NCI-H69 (cell line): ENCODE results near the gene MYH9.

ENCODE experiments used
- DNase-seq: peaks from one replicate; lab custom pipeline; 2025; lab: John Stamatoyannopoulos, UW

MYH9 gene

GRCh38 chr22:36386351-36386899, 1.3 kb downstream of the MYH9 start:
- DNase-seq = no peak

- peak; percentile 94 for DNase-seq
Measured at GRCh38 chr22:36385491-36386350, 2.0 kb downstream of the MYH9 start.

- DNase-seq = peak; percentile 67
Measured at GRCh38 chr22:36384766-36385481, 2.8 kb downstream of the MYH9 start.

- DNase-seq = no peak
Measured at GRCh38 chr22:36383110-36383581, 4.6 kb downstream of the MYH9 start.

- DNase-seq = no peak
Measured at GRCh38 chr22:36381513-36382128, 6.1 kb downstream of the MYH9 start.

GRCh38 chr22:36379593-36380361, 8.0 kb downstream of the MYH9 start:
- no peak for DNase-seq

GRCh38 chr22:36378869-36379217, 8.9 kb downstream of the MYH9 start:
- no peak for DNase-seq

- DNase-seq = no peak
Measured at GRCh38 chr22:36378080-36378868, 9.5 kb downstream of the MYH9 start.

- no peak for DNase-seq
Measured at GRCh38 chr22:36377022-36377631, 10.6 kb downstream of the MYH9 start.

GRCh38 chr22:36376265-36376664, 11.5 kb downstream of the MYH9 start:
- DNase-seq = no peak

DNA sequence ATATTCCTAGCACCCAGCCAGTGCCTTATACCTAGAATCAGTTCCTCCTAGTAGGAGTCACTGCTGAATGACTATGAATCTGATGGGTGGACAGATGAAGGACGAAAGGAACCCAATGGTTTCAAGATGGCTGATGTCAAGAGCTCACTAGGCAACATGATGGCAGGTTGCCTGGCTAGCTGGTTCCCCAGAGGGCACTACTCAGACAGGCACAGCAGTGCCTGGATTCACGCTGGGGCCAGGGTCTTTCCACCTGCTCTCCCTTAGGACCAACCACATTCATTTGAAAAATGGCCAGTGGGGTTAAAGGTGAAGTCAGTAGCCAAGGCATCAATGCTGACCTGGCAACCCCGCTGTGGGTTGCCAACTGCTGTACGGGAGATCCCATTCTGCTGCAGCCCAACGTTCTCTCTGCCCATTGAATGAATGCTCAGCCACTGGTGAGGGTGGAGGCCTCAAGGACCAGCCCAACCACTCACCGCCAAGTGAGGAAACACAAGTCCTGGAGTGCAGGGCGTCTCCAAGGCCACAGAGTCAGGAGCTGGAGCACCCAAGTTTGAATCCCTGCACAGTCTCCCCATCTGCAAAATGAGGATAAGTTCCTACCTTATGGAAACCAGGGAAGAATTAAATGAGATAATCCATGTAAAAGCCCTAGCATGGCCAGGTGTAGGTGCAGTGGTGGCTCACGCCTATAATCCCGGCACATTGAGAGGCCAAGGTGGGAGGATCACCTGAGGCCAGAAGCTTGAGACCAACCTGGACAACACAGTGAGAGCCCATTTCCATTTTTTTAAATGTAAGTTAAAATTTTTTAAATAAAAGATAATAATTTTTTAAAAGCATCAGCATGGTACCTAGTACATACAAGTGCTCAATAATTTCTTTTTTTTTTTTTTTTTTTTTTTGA, 12.4 kb downstream of the MYH9 start:
- DNase-seq = no peak

GRCh38 chr22:36374603-36375024, 13.2 kb downstream of the MYH9 start:
- DNase-seq = no peak

DNA sequence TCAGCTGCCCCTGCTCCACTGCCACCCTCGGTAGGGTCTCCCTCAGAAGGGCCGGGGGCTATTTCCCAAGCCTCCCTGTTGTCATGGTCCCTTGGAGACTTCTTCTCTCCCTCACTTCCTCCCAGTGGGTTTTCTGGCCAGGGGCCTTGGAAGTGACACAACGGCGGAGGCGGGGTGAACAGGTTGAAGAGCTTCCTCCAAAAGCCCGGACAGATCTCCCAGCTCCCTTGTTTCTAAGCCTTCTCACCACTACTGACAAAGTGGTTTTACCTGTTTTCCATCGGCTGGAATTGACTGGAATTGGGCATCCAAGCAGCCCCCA, 14.5 kb downstream of the MYH9 start:
- DNase-seq = no peak

DNA sequence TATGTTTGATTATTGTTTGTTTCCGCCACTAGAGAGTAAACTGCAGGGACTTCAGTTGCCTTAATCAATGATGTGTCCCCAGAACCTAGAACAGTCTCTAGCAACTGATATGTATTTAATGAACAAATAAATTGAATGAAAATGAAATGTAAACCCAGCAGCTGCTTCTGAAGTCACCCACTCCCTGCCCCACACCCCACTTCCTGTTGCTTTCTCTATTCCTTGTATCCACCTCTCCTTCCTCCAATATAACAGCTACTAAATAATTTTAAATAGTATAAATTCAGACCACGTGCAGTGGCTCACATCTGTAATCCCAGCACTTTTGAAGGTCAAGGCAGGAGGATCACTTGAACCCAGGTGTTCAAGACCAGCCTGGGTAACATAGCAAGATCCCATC, 15.8 kb downstream of the MYH9 start:
- no peak for DNase-seq

DNA sequence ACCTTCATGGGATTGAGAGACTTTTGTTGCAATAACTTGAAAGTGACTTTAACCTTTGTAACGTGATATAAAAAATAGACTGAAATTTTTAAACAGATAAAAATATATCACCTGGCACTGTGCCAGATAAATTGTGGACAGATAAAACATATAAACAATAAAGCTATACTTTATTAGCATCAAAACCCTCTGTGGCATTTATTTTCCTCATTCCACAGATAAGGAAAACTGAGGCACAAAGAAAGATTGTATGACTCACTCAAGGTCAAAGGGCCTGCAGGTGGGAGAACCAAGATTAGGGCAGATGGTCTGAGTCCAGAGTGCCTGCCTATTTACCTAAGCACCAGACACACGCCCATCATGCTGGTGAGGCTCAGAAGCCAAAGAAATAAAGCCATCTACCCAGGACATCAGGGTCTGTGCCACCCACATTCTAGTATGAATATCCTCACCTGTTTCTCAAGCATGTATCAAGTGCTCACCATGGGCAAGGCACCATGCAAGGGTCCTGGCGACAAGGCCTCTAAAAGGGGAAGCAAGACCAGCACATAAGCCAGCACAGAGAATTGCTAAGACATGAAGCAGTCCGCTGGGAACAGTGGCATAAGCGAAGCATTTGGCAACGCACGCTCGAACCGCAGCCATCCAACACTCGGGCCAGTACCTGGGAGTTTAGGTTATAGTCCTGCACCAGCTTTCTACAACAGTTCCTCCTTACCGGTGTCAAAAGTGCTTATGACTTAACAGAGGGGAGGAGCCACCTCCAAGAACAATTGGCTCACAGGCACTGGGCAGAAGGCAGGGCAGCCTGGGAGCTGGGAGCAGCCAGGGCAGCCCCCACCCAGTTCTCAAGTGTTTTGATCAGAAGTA, 17.6 kb downstream of the MYH9 start:
- peak; percentile 96 for DNase-seq

- peak; percentile 87 for DNase-seq
Measured at GRCh38 chr22:36369004-36369921, 18.5 kb downstream of the MYH9 start.

DNA sequence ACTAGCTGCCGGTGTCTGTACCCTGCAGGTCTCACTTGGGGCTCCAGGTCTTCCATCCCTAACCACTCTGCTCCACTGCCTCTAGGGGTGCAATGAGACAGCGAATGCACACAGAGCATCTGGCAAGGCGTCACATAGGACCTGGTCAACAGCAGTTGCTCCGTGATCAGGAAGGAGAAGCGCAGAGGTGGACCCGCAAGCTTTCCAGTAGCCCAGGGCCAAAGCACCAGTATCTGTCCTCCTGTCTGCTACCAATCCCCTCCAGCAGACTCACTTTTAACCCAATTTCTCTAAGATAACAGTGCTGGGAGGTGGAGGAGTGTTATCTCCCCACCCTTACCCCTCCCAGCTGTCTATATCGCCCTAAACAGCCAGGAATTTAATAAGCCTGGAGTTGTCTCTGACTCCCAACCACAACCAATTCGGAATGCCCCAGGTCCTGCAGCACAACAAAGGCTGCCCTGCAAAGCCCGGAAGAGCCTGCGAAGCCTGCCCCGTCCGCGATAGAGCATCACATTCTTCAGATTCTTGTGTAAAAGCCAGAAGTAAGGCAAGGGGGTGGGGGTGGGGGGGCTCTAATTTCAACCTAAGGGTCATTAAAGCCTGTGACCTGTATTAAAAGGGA, 19.3 kb downstream of the MYH9 start:
- DNase-seq = peak; percentile 29
